OCI-LY3 (cell line): Measurements from ENCODE around the gene CASK.

Experiments
- H2AFZ ChIP-seq: fragments of 200-600, 300-600 bp; shearing (Covaris generic); 2 replicates; pipeline ENCODE4 v1.6.0; 2014; ENCODE audit warnings: antibody characterized with exemption, low read depth, low read length
- H3K27ac ChIP-seq: fragments of 200-600, 300-600 bp; sonication (generic); 2 replicates; pipeline ENCODE4 v1.5.1; 2014; ENCODE audit warnings: mild to moderate bottlenecking, low read length, moderate library complexity, mixed read lengths
- H3K27me3 ChIP-seq: fragments of 200-600, 300-600 bp; sonication (generic); 2 replicates; pipeline ENCODE4 v1.6.1; 2014; ENCODE audit warnings: low read depth, low read length, mixed read lengths
- H3K36me3 ChIP-seq: fragments of 200-600, 300-600 bp; sonication (generic); replicated peaks from 2 replicates; pipeline ENCODE3; 2014; ENCODE audit warnings: low read depth, low read length, mixed read lengths
- H3K4me1 ChIP-seq: fragments of 300-600, 200-600 bp; sonication (generic); 2 replicates; pipeline ENCODE4 v1.6.1; 2014; ENCODE audit warnings: low read length, mixed read lengths
- H3K4me2 ChIP-seq: fragments of 200-600, 300-600 bp; sonication (generic); 2 replicates; pipeline ENCODE4 v1.6.1; 2014; ENCODE audit warnings: low read length, mixed read lengths
- H3K4me3 ChIP-seq: fragments of 300-600, 200-600 bp; sonication (generic); 2 replicates; pipeline ENCODE4 v1.5.1; 2014; ENCODE audit warnings: antibody characterized with exemption, mild to moderate bottlenecking, low read length, moderate library complexity
- H3K79me2 ChIP-seq: fragments of 300-600, 200-600 bp; shearing (Covaris generic); 2 replicates; pipeline ENCODE4 v1.6.1; 2014; ENCODE audit warnings: mild to moderate bottlenecking, low read length, mixed read lengths
- H3K9ac ChIP-seq: fragments of 300-600, 200-600 bp; shearing (Covaris generic); 2 replicates; pipeline ENCODE4 v1.6.0; 2014; ENCODE audit warnings: mild to moderate bottlenecking, low read length, moderate library complexity
- H3K9me3 ChIP-seq: fragments of 200-600, 300-600 bp; shearing (Covaris generic); 2 replicates; pipeline ENCODE4 v1.6.1; 2014; ENCODE audit warnings: low read length, mixed read lengths; ENCODE audit not compliant: insufficient read depth
- H4K20me1 ChIP-seq: fragments of 200-600, 300-600 bp; sonication (generic); 2 replicates; pipeline ENCODE4 v1.6.1; 2016; ENCODE audit warnings: low read length, mixed read lengths; ENCODE audit not compliant: insufficient read depth
- EZH2phosphoT487 ChIP-seq: fragments of 200-600 bp; shearing (Covaris generic); IDR thresholded peaks from 2 replicates; pipeline ENCODE4 v1.6.1; 2018; ENCODE audit warnings: antibody characterized with exemption, mixed run types, low read depth
- TF ChIP-seq, protein P1 (sequence below): fragments of 200-600, 300-600 bp; sonication (generic); IDR thresholded peaks from 2 replicates; pipeline ENCODE4 v1.5.1; 2014; ENCODE audit warnings: antibody characterized with exemption, low read length, low read depth

The CASK gene

DNA sequence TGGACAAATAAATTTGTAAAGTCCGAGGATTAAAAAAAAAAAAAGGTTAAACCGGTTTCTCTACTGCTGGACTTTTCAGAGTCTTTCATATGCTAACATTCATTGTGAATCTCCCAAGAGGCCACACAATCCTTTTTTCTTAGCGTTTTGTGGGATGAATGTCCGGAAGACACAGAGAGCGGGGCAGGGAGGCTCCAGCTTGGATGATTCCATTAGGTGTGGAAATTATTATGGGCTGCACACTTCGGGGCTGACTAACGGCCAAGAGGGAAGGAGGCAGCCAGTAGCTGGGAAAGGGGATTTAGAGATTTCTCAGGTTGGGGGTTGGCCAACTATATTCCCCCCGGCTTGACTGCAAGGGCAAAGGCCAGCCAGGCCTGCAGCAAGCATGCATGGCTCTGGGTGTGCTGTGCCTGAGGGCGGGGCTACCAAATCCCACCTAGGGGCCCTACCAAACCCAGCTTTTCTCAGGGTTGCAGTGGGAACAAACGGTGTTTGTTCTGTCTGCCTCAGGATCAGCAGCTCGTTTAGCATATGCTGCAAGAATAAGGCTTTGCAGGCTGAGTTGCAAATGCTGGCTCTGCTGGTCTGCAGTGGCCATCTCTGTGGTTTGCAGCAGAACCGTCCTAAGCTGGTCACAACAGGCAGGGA is 447.6 kb downstream of the CASK start:
- no peaks in the 10 kb centered on the region for H3K36me3 ChIP-seq
- TF ChIP-seq, protein P1, sequence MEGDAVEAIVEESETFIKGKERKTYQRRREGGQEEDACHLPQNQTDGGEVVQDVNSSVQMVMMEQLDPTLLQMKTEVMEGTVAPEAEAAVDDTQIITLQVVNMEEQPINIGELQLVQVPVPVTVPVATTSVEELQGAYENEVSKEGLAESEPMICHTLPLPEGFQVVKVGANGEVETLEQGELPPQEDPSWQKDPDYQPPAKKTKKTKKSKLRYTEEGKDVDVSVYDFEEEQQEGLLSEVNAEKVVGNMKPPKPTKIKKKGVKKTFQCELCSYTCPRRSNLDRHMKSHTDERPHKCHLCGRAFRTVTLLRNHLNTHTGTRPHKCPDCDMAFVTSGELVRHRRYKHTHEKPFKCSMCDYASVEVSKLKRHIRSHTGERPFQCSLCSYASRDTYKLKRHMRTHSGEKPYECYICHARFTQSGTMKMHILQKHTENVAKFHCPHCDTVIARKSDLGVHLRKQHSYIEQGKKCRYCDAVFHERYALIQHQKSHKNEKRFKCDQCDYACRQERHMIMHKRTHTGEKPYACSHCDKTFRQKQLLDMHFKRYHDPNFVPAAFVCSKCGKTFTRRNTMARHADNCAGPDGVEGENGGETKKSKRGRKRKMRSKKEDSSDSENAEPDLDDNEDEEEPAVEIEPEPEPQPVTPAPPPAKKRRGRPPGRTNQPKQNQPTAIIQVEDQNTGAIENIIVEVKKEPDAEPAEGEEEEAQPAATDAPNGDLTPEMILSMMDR, result no peak
- no peak for TF ChIP-seq EZH2phosphoT487
- H3K4me2 ChIP-seq, result no peak overlapping the region
- no peaks in the 10 kb centered on the region for H3K79me2 ChIP-seq
- no peaks in the 10 kb centered on the region for H4K20me1 ChIP-seq
- no peak overlapping the region for H3K9ac ChIP-seq
- H3K27ac ChIP-seq, result no peak overlapping the region
- H3K4me3 ChIP-seq, result no peak overlapping the region
- H3K9me3 ChIP-seq, result no peaks in the 10 kb centered on the region
- H3K27me3 ChIP-seq, result no peaks in the 10 kb centered on the region
- no peak overlapping the region for H2AFZ ChIP-seq
- H3K4me1 ChIP-seq, result no peaks in the 10 kb centered on the region

DNA sequence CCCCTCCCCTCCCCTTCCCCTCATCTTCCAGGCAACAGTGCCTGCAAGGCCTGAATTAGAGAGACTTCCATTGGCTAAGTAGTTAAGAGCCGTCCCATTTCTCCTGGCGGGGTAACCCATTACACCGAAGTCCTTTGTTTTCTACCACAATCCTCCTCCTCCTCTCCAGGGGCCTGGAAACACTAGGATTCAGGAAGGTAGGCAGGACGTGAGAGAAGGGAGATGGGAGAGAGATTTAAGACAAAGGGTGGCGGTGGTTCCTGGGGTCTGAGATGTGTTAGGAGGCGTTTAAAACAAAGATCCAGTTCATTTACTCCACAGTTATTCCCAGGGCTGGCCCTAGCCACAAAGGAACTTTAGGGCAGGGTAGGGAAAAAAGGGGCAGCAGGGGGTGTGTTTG is 448.2 kb downstream of the CASK start:
- Histone ChIP-seq H3K4me2 (no peak overlapping the region), H4K20me1 (no peaks in the 10 kb centered on the region), H3K9ac (no peak overlapping the region), H3K4me3 (no peak overlapping the region), H3K27ac (no peak overlapping the region), H2AFZ (no peak overlapping the region), H3K27me3 (no peaks in the 10 kb centered on the region), H3K4me1 (no peaks in the 10 kb centered on the region), H3K79me2 (no peaks in the 10 kb centered on the region), H3K36me3 (no peaks in the 10 kb centered on the region), H3K9me3 (no peaks in the 10 kb centered on the region)
- TF ChIP-seq, protein P1, result no peak
- no peak for TF ChIP-seq EZH2phosphoT487

DNA sequence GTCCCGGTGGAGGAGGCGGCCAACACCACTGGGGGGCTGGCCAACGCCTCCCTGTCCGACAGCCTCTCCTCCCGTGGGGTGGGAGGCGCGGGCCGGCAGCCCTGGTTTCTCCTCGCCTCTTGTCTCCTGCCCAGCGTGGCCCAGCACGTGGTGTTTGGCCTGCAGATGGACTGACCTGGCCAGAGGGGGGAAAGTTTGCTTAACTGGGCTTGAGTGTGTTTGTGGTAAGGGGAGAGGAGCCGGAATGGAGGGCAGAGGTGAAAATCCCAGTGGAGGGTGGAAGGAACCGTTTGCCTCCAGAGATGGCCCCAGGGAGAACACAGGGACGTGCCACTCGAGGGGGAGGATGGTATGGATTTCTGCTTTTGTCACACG is 448.6 kb downstream of the CASK start:
- Histone ChIP-seq H3K4me3 (no peak overlapping the region), H3K4me1 (no peaks in the 10 kb centered on the region), H3K9me3 (no peaks in the 10 kb centered on the region), H2AFZ (no peak overlapping the region), H4K20me1 (no peaks in the 10 kb centered on the region), H3K36me3 (no peaks in the 10 kb centered on the region), H3K27me3 (no peaks in the 10 kb centered on the region), H3K79me2 (no peaks in the 10 kb centered on the region), H3K27ac (no peak overlapping the region), H3K9ac (no peak overlapping the region), H3K4me2 (no peak overlapping the region)
- no peak for TF ChIP-seq EZH2phosphoT487
- TF ChIP-seq, protein P1, result no peak

DNA sequence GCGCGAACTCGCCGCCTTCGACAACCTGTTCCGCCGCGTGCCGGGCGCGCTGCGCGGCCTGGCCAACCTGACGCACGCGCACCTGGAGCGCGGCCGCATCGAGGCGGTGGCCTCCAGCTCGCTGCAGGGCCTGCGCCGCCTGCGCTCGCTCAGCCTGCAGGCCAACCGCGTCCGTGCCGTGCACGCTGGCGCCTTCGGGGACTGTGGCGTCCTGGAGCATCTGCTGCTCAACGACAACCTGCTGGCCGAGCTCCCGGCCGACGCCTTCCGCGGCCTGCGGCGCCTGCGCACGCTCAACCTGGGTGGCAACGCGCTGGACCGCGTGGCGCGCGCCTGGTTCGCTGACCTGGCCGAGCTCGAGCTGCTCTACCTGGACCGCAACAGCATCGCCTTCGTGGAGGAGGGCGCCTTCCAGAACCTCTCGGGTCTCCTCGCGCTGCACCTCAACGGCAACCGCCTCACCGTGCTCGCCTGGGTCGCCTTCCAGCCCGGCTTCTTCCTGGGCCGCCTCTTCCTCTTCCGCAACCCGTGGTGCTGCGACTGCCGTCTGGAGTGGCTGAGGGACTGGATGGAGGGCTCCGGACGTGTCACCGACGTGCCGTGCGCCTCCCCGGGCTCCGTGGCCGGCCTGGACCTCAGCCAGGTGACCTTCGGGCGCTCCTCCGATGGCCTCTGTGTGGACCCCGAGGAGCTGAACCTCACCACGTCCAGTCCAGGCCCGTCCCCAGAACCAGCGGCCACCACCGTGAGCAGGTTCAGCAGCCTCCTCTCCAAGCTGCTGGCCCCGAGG is 449.2 kb downstream of the CASK start:
- no peak overlapping the region for H3K4me2 ChIP-seq

More for the DNA sequence above, 449.2 kb downstream of the CASK start:
- Histone ChIP-seq H4K20me1 (no peaks in the 10 kb centered on the region), H3K36me3 (no peaks in the 10 kb centered on the region), H3K79me2 (no peaks in the 10 kb centered on the region), H3K4me3 (no peak overlapping the region), H3K27me3 (no peaks in the 10 kb centered on the region), H3K9ac (no peak overlapping the region), H3K9me3 (no peaks in the 10 kb centered on the region), H3K27ac (no peak overlapping the region), H2AFZ (no peak overlapping the region), H3K4me1 (no peaks in the 10 kb centered on the region)
- TF ChIP-seq, protein P1, result no peak
- no peak for TF ChIP-seq EZH2phosphoT487
